ENCODE data around the gene PCCA.

DNA sequence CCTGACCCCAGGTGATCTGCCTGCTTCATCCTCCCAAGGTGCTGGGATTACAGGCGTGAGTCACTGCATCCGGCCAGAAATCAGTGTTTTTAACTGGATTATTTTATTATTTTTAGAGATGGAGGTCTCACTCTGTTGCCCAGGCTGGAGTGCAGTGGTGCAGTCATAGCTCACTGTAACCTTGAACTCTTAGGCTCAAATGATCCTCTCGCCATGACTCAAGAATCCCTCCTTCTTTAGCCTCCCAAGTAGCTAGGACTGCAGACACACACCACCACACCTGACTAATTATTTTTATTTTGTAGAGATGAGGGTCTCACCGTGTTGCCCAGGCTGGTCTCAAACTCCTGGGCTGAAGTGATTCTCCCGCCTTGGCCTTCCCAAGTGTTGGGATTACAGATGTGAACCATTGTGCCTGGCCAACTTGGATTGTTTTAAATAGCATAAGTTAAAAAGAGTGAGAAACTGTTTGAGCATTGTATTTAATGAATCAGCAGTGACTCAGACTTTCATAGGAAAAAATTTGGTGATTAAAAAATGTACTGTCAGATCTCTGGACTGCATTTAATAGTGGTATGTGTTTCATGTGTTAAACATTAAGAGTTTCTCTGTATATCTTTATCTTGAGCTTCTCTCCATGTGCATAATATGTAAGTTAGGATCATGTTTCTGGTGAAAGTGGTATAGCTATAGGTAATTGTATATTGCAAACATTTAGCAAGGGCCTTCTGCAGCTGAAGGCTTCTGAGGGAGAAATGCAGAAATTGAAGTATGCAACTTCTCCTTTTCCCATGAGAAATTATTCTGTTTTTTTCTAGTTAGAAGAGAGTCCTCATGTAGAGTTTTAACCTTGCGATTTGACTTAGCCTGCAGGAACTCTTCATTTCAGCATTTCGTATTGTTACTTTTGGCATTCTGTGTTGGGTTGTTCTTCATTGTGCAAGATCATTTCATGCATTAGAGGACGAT lies 121.2 kb downstream of the PCCA start:
- TF ChIP-seq CTCF (IDR thresholded peaks at IDR 0.05; ENCODE audit: low read length) (no peak), EZH2 (IDR thresholded peaks at IDR 0.05; ENCODE audit: borderline replicate concordance, low read length) (no peak)

Data from OCI-LY1 (cell line).